Endothelial cell of umbilical vein (primary cell): Measurements from ENCODE around the gene ANKRD23. TPM values are rescaled to one million over a fixed set of nuclear protein-coding genes. Genes with fewer than 3 reads are reported as not detected.

ENCODE experiments used
- BruUV-seq: library from RNA; stranded (reverse); fragments of 400-500 nt; replicated peaks from 2 replicates; lab custom pipeline; 2021; lab: Mats Ljungman, UMichigan
- CTCF ChIA-PET: fragments of 300-600, 350-600 bp; sonication (Branson Sonifier 250); formaldehyde crosslinking; loops from one replicate; lab custom pipeline; 2021; ENCODE audit warnings: antibody characterized with exemption, inconsistent platforms; lab: Charles Lee
- POLR2A ChIA-PET: fragments of 300-600, 350-600 bp; sonication (Branson Sonifier 250); formaldehyde crosslinking; loops from one replicate; lab custom pipeline; 2021; ENCODE audit warnings: antibody characterized with exemption, inconsistent platforms; lab: Charles Lee
- DNase-seq: peaks from one replicate; pipeline ENCODE4 v3.0.0-alpha.2; 2011; ENCODE audit warnings: low read depth, low spot score
- FAIRE-seq: peaks from 2 replicates; lab custom pipeline; 2011; peaks lifted over from hg19 to GRCh38; lab: Jason Lieb, UNC
- H2AFZ ChIP-seq: 2 replicates; pipeline ENCODE4 v1.6.0; 2012; ENCODE audit warnings: low read depth, low read length, control low read depth, inconsistent platforms
- H3K27ac ChIP-seq: 2 replicates; pipeline ENCODE4 v1.5.1; 2011; ENCODE audit warnings: low read depth, mild to moderate bottlenecking, control low read depth, low read length, moderate library complexity; ENCODE audit not compliant: insufficient read depth
- H3K27me3 ChIP-seq, 2 experiments: 2 replicates each; pipeline versions ENCODE4 v1.6.0 to v1.6.1; 2011; ENCODE audit warnings: low read length in 2 of 2, mixed read lengths in 1 of 2; ENCODE audit not compliant: control insufficient read depth in 2 of 2, insufficient read depth in 2 of 2
- H3K36me3 ChIP-seq, 2 experiments: 2 replicates in 1 of 2; 3 replicates in 1 of 2; pipeline ENCODE4 v1.5.1; 2011; ENCODE audit warnings: low read length in 2 of 2, mild to moderate bottlenecking in 1 of 2, moderate library complexity in 1 of 2; ENCODE audit not compliant: control insufficient read depth in 2 of 2, insufficient read depth in 2 of 2; ENCODE audit errors: extremely low read depth in 1 of 2
- H3K4me1 ChIP-seq: 3 replicates; pipeline ENCODE4 v1.5.1; 2011; ENCODE audit warnings: mild to moderate bottlenecking, low read length; ENCODE audit not compliant: control insufficient read depth, insufficient read depth; ENCODE audit errors: extremely low read depth
- H3K4me2 ChIP-seq: 2 replicates; pipeline ENCODE4 v1.6.1; 2011; ENCODE audit warnings: low read length, control low read depth, mixed read lengths; ENCODE audit not compliant: insufficient read depth
- H3K4me3 ChIP-seq, 3 experiments: fragments of 200-600 bp in 1 of 3; sonication (generic), shearing (Covaris generic) in 1 of 3; replicated peaks in 1 of 3; 2 replicates each; pipeline ENCODE4 v1.5.1; 2011 to 2016; ENCODE audit warnings: control low read depth in 3 of 3, low read length in 3 of 3, mild to moderate bottlenecking in 2 of 3, inconsistent platforms in 1 of 3, low read depth in 1 of 3, moderate library complexity in 1 of 3; ENCODE audit not compliant: insufficient read depth in 1 of 3
- H3K79me2 ChIP-seq: 2 replicates; pipeline ENCODE4 v1.6.0; 2012; ENCODE audit warnings: low read length, inconsistent platforms; ENCODE audit not compliant: control insufficient read depth, insufficient read depth
- H3K9ac ChIP-seq: replicated peaks from 2 replicates; pipeline ENCODE3; 2011; ENCODE audit warnings: low read length, control low read depth; ENCODE audit not compliant: insufficient read depth; ENCODE audit errors: extremely low read depth
- H3K9me1 ChIP-seq: replicated peaks from 3 replicates; pipeline ENCODE4 v1.6.0; 2011; ENCODE audit warnings: mild to moderate bottlenecking, low read length; ENCODE audit not compliant: control insufficient read depth, insufficient read depth; ENCODE audit errors: extremely low read depth
- H3K9me3 ChIP-seq: replicated peaks from 2 replicates; pipeline ENCODE4 v1.5.1; 2012; ENCODE audit warnings: low read length, inconsistent platforms; ENCODE audit not compliant: control insufficient read depth, insufficient read depth
- H4K20me1 ChIP-seq: replicated peaks from 2 replicates; pipeline ENCODE3; 2011; ENCODE audit warnings: mild to moderate bottlenecking, low read length; ENCODE audit not compliant: control insufficient read depth, insufficient read depth; ENCODE audit errors: extremely low read depth
- EZH2 ChIP-seq: IDR thresholded peaks from 2 replicates; pipeline ENCODE4 v1.6.1; 2012; ENCODE audit warnings: borderline replicate concordance, low read depth, mild to moderate bottlenecking, moderate library complexity, low read length, inconsistent platforms; ENCODE audit not compliant: severe bottlenecking
- FOS ChIP-seq: IDR thresholded peaks from 2 replicates; pipeline ENCODE4 v1.6.1; 2011; ENCODE audit warnings: mild to moderate bottlenecking, low read length, moderate library complexity, borderline replicate concordance; ENCODE audit not compliant: insufficient read depth
- GATA2 ChIP-seq: IDR thresholded peaks from 2 replicates; pipeline ENCODE4 v1.7.0; 2011; ENCODE audit warnings: low read depth, mild to moderate bottlenecking, moderate library complexity, mixed read lengths, low read length; ENCODE audit not compliant: insufficient read length, insufficient read depth
- JUN ChIP-seq: IDR thresholded peaks from 2 replicates; pipeline ENCODE4 v1.6.1; 2011; ENCODE audit warnings: borderline replicate concordance, low read depth; ENCODE audit not compliant: insufficient read length, insufficient read depth
- MYC ChIP-seq: IDR thresholded peaks from one replicate; pipeline ENCODE4 v1.6.1; 2011; ENCODE audit warnings: mild to moderate bottlenecking, low read depth, low read length
- POLR2A ChIP-seq: IDR thresholded peaks from 2 replicates; pipeline ENCODE4 v1.6.1; 2012; ENCODE audit warnings: low read depth, mild to moderate bottlenecking, control low read depth, low read length
- POLR2AphosphoS5 ChIP-seq: IDR thresholded peaks from 2 replicates; pipeline ENCODE4 v1.6.1; 2012; ENCODE audit warnings: low read depth, mild to moderate bottlenecking, control low read depth, low read length, moderate library complexity; ENCODE audit not compliant: insufficient read depth
- dilution Hi-C: fragments of 300-500 bp; cut with MboI; formaldehyde crosslinking; loops from one replicate; pipeline ENCODE4 v1.15.0; 2019; ENCODE audit warnings: low sequenced_read_pairs; ENCODE audit not compliant: extremely low pct_ligation_motif_present
- intact Hi-C: fragments of 100-400 bp; cut with micrococcal nuclease; formaldehyde crosslinking; loops from one replicate; pipeline ENCODE4 v1.10.0; 2022
- polyA plus RNA-seq, 4 experiments: library from polyadenylated mRNA; depleted of rRNA in 3 of 4; stranded (reverse) in 3 of 4; unstranded in 1 of 4; fragments of >200 nt; gene quantifications; 2 replicates each; pipeline versions ENCODE4 v1.2.1 to v1.2.3, GENCODE V29; 2011 to 2012; ENCODE audit warnings: missing spikeins in 1 of 4
- total RNA-seq: library from RNA; stranded (reverse); gene quantifications from 2 replicates; pipeline ENCODE4 v1.2.3, GENCODE V29; 2021
- TF ChIP-seq, protein P1 (sequence below), 2 donors: IDR thresholded peaks; 1 replicate in 1 of 2; 2 replicates in 1 of 2; pipeline ENCODE4 v1.5.1; 2011; ENCODE audit warnings: low read length in 2 of 2, mild to moderate bottlenecking in 2 of 2, moderate library complexity in 2 of 2, control low read depth in 1 of 2, inconsistent platforms in 1 of 2, low read depth in 1 of 2; ENCODE audit not compliant: insufficient read depth in 1 of 2; ENCODE audit errors: extremely low read depth in 1 of 2
- TF ChIP-seq, protein P2 (sequence below): IDR thresholded peaks from 2 replicates; pipeline ENCODE4 v1.6.1; 2011; ENCODE audit not compliant: insufficient read depth, insufficient read length

Gene ANKRD23
- total and polyA plus RNA-seq, 2 donors (not counting 3 experiments of a cell fraction or from before 2014, with no cell fraction given): 1.7 to 3.6 TPM

- intact Hi-C loops (no loop called here), dilution Hi-C loops (no loop called here)
- Histone ChIP-seq H3K36me3 (peaks cover 0 to 13% of the 10 kb centered on the region in 2 experiments), H3K4me2 (no peak overlapping the region), H4K20me1 (no peaks in the 10 kb centered on the region), H2AFZ (no peak overlapping the region), H3K4me3 (no peak overlapping the region), H3K9ac (no peak overlapping the region), H3K9me3 (no peaks in the 10 kb centered on the region), H3K79me2 (peaks cover 3% of the 10 kb centered on the region), H3K9me1 (no peaks in the 10 kb centered on the region), H3K4me1 (peaks cover 9% of the 10 kb centered on the region), H3K27ac (no peak overlapping the region), H3K27me3 (no peaks in the 10 kb centered on the region)
- ChIA-PET CTCF (interaction anchor here (1.6 kb wide), 1 partner anchor 98 kb away, joined by 4 read pairs; no protein-coding TSS in a partner anchor), POLR2A (interaction anchor here (0.7 kb wide), 1 partner anchor 811 kb away, joined by 7 read pairs; no protein-coding TSS in a partner anchor)
- no peak for DNase-seq
- FAIRE-seq: no peak
- BruUV-seq: no TSS peak
- TF ChIP-seq, protein P1, sequence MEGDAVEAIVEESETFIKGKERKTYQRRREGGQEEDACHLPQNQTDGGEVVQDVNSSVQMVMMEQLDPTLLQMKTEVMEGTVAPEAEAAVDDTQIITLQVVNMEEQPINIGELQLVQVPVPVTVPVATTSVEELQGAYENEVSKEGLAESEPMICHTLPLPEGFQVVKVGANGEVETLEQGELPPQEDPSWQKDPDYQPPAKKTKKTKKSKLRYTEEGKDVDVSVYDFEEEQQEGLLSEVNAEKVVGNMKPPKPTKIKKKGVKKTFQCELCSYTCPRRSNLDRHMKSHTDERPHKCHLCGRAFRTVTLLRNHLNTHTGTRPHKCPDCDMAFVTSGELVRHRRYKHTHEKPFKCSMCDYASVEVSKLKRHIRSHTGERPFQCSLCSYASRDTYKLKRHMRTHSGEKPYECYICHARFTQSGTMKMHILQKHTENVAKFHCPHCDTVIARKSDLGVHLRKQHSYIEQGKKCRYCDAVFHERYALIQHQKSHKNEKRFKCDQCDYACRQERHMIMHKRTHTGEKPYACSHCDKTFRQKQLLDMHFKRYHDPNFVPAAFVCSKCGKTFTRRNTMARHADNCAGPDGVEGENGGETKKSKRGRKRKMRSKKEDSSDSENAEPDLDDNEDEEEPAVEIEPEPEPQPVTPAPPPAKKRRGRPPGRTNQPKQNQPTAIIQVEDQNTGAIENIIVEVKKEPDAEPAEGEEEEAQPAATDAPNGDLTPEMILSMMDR (IDR thresholded peaks at IDR 0.05; ENCODE audit: extremely low read depth in 1 of 2, insufficient read depth in 1 of 2, low read depth in 1 of 2, low read length in 2 of 2): no peak
- TF ChIP-seq GATA2: no peak
- no peak for TF ChIP-seq MYC
- no peak for TF ChIP-seq POLR2A
Measured at GRCh38 chr2:96852667-96853066, 8.8 kb upstream of the ANKRD23 start.

DNA sequence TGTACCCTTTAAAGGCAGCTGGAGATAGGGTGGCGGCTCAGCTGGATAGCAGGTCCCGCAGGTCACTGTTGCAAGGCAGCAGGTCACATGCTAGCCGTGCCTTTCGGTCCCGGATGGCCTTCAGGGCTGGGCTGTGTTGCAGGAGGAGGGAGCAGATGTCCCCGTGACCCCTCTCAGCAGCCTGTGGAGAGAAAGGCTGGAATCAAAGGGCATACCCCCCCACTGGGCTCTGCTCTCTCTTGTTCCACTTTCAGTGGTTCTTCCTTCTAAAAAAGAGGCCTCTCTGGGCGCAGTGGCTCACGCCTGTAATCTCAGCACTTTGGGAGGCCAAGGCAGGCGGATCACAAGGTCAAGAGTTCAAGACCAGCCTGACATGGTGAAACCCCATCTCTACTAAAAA lies 4.4 kb upstream of the ANKRD23 start:
- Histone ChIP-seq H3K4me3 (no peak overlapping the region), H3K9me3 (no peaks in the 10 kb centered on the region), H3K27me3 (no peaks in the 10 kb centered on the region), H3K9ac (no peak overlapping the region), H2AFZ (no peak overlapping the region), H3K4me1 (no peaks in the 10 kb centered on the region), H3K27ac (no peak overlapping the region), H3K4me2 (no peak overlapping the region), H3K36me3 (peaks cover 0 to 10% of the 10 kb centered on the region in 2 experiments), H3K9me1 (no peaks in the 10 kb centered on the region), H3K79me2 (no peaks in the 10 kb centered on the region), H4K20me1 (no peaks in the 10 kb centered on the region)
- no peak for DNase-seq
- intact Hi-C loops (no loop called here), dilution Hi-C loops (no loop called here)
- ChIA-PET POLR2A (no interaction called here), CTCF (interaction anchor here (1.6 kb wide), 1 partner anchor 10 kb away, joined by 6 read pairs; the partner anchor contains the start of gene ANKRD39)
- no peak for FAIRE-seq
- TF ChIP-seq, protein P1 (IDR thresholded peaks at IDR 0.05; ENCODE audit: extremely low read depth in 1 of 2, insufficient read depth in 1 of 2, low read depth in 1 of 2, low read length in 2 of 2): no peak
- TF ChIP-seq JUN (no peak), MYC (no peak), FOS (no peak), POLR2A (no peak), EZH2 (no peak), POLR2AphosphoS5 (no peak), GATA2 (no peak)
- TF ChIP-seq, protein P2, sequence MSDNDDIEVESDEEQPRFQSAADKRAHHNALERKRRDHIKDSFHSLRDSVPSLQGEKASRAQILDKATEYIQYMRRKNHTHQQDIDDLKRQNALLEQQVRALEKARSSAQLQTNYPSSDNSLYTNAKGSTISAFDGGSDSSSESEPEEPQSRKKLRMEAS: no peak
- no TSS peak for BruUV-seq
